ENCODE data around the gene ARHGAP11A. TPM values are rescaled to one million over a fixed set of nuclear protein-coding genes. Genes with fewer than 3 reads are reported as not detected.

The ARHGAP11A gene
- total RNA-seq, 2 donors from 2014 or later, result 0.68 to 0.92 TPM

- no peak for DNase-seq (ENCODE audit: low spot score)
- no peaks in the 10 kb centered on the region for H3K27me3 ChIP-seq (replicated peaks; ENCODE audit: insufficient read depth)
- no peaks in the 10 kb centered on the region for H3K36me3 ChIP-seq
- H3K27ac ChIP-seq, result no peak overlapping the region
- TF ChIP-seq CTCF (IDR thresholded peaks at IDR 0.05), result no peak
- H3K9me3 ChIP-seq, result no peaks in the 10 kb centered on the region
- ATAC-seq (ENCODE audit: insufficient number of reproducible peaks, low FRiP score, low read depth), result no peak
- H3K4me3 ChIP-seq, result no peak overlapping the region
- H3K4me1 ChIP-seq (ENCODE audit: control insufficient read depth in 1 of 2, low read depth in 2 of 2), result no peaks in the 10 kb centered on the region
Observed at GRCh38 chr15:32643907-32644445, 28.7 kb downstream of the ARHGAP11A start.

- no peak overlapping the region for H3K27ac ChIP-seq
- no peaks in the 10 kb centered on the region for H3K4me1 ChIP-seq (ENCODE audit: control insufficient read depth in 1 of 2, low read depth in 2 of 2)
- ATAC-seq (ENCODE audit: insufficient number of reproducible peaks, low FRiP score, low read depth), result no peak
- no peak for DNase-seq (ENCODE audit: low spot score)
- H3K27me3 ChIP-seq (replicated peaks; ENCODE audit: insufficient read depth), result no peaks in the 10 kb centered on the region
- no peak for TF ChIP-seq CTCF (IDR thresholded peaks at IDR 0.05)
- H3K4me3 ChIP-seq, result no peak overlapping the region
- H3K36me3 ChIP-seq, result no peaks in the 10 kb centered on the region
- H3K9me3 ChIP-seq, result no peaks in the 10 kb centered on the region
Observed at GRCh38 chr15:32646291-32646690, 31.0 kb downstream of the ARHGAP11A start.

GRCh38 chr15:32649342-32649741, 34.0 kb downstream of the ARHGAP11A start:
- no peak for TF ChIP-seq CTCF (IDR thresholded peaks at IDR 0.05)
- no peak overlapping the region for H3K27ac ChIP-seq
- DNase-seq (ENCODE audit: low spot score) (no peak), ATAC-seq (ENCODE audit: insufficient number of reproducible peaks, low FRiP score, low read depth) (no peak)
- H3K27me3 ChIP-seq (replicated peaks; ENCODE audit: insufficient read depth), result no peaks in the 10 kb centered on the region
- H3K9me3 ChIP-seq, result no peaks in the 10 kb centered on the region
- no peak overlapping the region for H3K4me3 ChIP-seq
- no peaks in the 10 kb centered on the region for H3K4me1 ChIP-seq (ENCODE audit: control insufficient read depth in 1 of 2, low read depth in 2 of 2)
- no peaks in the 10 kb centered on the region for H3K36me3 ChIP-seq

DNA sequence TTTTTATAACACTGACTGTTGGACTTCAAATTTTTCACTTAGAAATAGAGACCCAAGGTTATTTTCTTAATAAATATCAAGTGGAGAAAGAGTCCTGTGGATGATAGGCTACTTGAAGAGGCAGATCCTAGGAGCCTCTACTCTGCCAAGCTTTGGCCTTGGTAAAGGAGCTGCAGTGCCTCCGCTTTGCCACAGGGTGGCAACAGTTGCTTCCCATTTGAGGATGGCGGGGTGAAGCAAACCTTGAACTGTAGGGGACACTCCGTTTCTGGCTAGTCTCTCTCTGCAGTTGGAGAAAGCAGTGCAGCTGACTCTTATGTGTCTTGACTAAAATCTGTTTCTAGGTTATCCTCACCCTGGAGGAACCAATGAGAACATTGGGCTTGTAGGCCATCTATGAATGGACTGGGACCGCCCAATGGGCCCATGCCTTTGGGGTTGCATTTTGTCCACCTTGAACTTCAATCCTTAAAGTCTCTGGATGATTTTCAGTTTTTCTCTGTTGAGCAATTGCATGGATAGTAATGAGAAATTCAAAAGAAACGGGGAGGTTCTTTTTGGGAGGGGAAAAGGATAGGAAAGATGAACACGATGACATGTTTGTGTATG, 36.0 kb downstream of the ARHGAP11A start:
- DNase-seq (ENCODE audit: low spot score), result no peak
- H3K9me3 ChIP-seq, result no peaks in the 10 kb centered on the region
- H3K4me3 ChIP-seq, result no peak overlapping the region
- no peak for ATAC-seq (ENCODE audit: insufficient number of reproducible peaks, low FRiP score, low read depth)
- no peaks in the 10 kb centered on the region for H3K4me1 ChIP-seq (ENCODE audit: control insufficient read depth in 1 of 2, low read depth in 2 of 2)
- H3K27ac ChIP-seq, result no peak overlapping the region
- no peaks in the 10 kb centered on the region for H3K36me3 ChIP-seq
- peak; percentile 74 for TF ChIP-seq CTCF (IDR thresholded peaks at IDR 0.05)
- H3K27me3 ChIP-seq (replicated peaks; ENCODE audit: insufficient read depth), result no peaks in the 10 kb centered on the region

DNA sequence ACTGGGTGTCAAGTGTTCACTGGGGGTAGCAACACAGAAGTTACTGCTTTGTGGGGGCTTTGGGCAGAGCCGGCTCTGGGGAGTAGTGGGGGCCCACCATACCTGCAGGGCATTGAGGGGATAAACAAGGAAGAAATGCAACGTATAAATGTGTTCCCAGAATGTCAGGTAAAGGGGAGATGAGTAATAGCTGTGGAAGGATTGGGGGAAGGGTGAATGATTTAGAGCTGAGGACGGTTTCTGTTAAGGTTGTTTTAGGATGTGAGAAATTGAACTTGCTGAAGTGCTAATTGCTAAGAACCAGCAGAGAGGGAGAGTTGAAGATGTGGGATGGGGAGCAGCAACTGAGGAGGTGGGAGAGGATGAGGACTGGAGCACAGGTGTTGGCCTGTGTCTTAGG, 36.9 kb downstream of the ARHGAP11A start:
- no peak for DNase-seq (ENCODE audit: low spot score)
- no peak for TF ChIP-seq CTCF (IDR thresholded peaks at IDR 0.05)

More for the DNA sequence above, 36.9 kb downstream of the ARHGAP11A start:
- no peaks in the 10 kb centered on the region for H3K27me3 ChIP-seq (replicated peaks; ENCODE audit: insufficient read depth)
- H3K4me3 ChIP-seq, result no peak overlapping the region
- H3K4me1 ChIP-seq (ENCODE audit: control insufficient read depth in 1 of 2, low read depth in 2 of 2), result peaks cover 0 to 2% of the 10 kb centered on the region in 2 donors
- no peaks in the 10 kb centered on the region for H3K9me3 ChIP-seq
- H3K27ac ChIP-seq, result no peak overlapping the region
- ATAC-seq (ENCODE audit: insufficient number of reproducible peaks, low FRiP score, low read depth), result no peak
- H3K36me3 ChIP-seq, result no peaks in the 10 kb centered on the region

Measured in thoracic aorta (tissue), 2 donors.